ENCODE results near the gene DHFR.
A peak's percentile ranks its signal among the peaks of the same experiment; 100 is the strongest.
"Not testable (repeated sequence)": the region's sequence is repeated elsewhere in the genome, so short reads cannot be mapped to it uniquely, and the experiment has no call there.

Gene DHFR

DNA sequence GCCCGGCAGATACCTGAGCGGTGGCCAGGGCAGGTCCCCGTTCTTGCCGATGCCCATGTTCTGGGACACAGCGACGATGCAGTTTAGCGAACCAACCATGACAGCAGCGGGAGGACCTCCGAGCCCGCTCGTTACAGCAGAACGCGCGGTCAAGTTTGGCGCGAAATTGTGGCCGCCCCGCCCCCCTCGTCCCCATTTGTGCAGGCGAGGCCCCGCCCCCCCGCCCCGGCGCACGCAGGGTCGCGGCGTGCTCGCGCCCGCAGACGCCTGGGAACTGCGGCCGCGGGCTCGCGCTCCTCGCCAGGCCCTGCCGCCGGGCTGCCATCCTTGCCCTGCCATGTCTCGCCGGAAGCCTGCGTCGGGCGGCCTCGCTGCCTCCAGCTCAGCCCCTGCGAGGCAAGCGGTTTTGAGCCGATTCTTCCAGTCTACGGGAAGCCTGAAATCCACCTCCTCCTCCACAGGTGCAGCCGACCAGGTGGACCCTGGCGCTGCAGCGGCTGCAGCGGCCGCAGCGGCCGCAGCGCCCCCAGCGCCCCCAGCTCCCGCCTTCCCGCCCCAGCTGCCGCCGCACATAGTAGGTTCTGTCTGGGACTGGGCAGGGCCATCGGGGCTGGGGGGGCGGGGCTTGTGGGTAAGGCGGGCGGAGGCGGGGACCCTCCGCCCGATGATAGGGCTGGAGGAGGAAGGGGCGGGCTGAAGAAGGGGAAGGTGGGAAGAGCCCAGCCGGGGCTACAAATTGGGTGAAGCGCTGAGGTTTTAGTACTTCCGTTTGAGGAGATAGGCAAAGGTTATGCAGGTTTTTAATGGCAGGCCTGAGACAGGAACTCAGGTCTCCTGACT, at the start of gene DHFR, which contains the start of gene MSH3:
DHFR (minus strand) TSS at position 593 of the 840 bp plus-strand sequence; CDS start at position 99, 494 bp downstream.
MSH3 (plus strand) TSS at position 262 of the 840 bp plus-strand sequence; CDS start at position 338, 76 bp downstream.
- DNase-seq (ENCODE audit: low spot score): peak; percentile 95

DNA sequence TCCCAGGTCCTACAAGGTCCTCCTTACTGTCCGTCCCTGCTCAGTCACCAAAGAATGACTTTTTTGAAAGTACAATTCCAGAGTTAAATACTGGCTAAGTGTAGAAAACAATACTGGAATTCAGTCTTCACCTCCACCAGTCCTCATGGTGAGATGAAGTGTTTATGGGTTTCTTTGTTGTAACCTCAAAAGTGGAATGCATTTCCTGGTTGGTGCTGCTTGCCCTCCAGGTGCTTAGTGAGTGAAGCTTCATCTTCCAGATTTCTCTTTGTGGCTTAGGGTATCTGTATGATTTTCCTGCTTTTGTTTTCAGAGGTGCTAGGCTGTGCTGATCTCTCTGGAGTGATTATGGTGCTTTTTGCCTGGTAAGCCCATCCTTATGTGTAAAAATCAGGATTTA, 49.4 kb upstream of the DHFR start:
- no peak for DNase-seq (ENCODE audit: low spot score)

DNA sequence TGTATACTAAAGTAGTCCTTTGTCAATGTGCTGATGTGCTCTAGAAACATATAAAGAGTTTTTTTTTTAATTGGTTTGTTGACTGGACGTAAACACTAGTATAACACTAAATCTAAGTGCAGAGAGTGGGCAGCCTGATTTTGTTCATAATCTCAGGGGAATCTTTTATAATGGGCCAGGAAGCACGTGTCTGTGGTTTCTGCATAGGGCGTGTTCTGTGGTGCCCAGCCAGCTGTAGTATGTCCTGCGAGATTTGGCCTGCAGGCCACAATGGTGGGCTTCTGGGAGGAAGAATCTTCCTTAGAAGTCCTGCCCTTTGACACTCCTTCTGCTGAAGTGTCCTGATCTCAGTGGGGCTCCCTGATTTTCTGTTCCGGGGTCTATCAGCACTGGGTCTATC, 49.0 kb upstream of the DHFR start:
- no peak for DNase-seq (ENCODE audit: low spot score)

DNA sequence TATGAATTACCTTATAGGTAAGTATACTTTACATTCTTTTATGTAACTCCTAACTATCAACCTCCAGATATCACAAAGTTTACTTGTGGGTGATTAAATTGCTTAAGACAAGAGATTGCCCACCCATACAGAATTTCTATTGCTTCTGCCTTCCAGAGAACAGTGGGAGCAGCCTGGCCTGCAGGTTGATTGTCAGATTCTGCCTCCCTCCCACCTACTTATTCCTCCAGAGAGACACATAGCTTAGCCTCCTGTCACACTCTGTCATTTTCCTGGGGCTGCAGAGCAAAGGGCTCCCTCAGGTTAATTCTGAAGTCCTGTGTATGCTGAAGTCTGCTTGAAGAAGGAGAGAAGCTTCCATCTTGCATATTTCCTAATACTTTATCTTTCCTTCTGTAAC, 48.5 kb upstream of the DHFR start:
- no peak for DNase-seq (ENCODE audit: low spot score)

DNA sequence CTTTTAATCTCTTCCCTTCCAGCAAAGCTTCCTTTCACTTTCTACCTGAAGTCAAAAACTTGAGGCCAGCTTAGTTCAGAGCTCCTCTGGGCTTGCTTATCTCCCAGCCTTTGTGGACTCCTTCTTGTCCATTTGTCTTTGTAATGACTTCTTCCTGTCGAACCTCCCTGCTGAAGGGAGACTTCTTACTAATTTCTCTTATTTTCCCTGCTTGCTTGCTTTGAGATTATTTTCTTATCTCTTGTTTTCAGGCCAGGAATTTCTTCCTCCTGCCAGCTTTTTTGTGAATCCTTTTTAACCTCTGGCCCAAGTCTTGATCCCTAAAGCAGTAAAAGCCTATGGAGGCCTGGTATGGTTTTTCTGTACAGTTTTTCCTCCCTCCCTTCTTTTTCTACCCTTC, 46.8 kb upstream of the DHFR start:
- no peak for DNase-seq (ENCODE audit: low spot score)

DNA sequence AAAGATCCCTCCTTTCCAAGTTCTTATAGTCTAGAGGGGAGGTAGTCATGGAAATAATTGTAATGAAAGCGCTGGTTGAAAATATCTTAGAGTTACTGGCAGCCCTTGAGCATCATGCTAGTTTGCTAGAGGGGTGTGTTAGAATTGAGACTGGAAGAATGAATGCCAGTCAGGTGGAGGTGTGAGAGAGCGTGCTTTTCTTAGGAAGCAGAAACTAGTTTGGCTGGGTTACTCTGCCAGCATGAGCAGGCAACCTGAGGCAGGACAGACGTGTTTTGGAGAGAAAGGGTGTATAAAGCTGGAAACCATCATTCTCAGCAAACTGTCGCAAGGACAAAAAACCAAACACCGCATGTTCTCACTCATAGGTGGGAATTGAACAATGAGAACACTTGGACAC, 43.6 kb upstream of the DHFR start:
- no peak for DNase-seq (ENCODE audit: low spot score)

DNA sequence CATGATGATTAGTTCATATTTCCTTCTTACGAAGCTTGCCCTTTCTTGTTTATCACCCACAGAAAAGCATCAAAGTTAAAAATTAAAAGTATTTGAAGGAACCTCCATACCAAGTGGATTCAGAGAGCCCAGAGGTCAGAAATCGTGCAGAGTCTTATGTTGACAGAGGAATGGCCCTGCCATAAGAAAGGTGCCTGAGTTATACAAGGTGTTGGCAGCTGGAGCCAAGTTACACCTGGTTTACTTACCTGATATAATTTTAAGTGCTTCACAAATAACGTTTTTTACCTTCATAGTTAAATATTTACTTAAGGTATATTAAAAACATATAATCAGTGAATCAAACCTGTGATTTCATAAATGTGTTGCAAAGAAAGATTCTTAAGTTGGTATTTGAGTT, 42.3 kb upstream of the DHFR start:
- DNase-seq (ENCODE audit: low spot score): no peak

DNA sequence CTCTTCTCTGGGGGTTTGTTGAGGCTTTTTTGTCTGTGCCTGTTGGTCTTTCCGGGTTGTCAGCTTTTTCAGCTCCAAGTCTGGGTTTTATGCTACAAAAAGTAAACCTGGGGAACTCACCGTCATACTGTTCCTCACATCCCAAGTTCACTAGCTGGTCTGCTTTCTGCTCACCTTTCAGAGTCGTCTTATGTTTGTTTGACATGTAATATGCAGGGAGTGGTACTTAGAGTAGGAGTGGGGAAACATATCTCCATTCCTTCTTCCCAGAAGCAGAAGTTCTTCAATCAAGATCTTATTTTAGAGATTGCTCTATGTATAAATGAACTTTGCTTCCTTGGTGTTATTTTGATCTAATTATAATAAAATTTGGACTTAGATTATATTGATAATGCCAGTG, 41.7 kb upstream of the DHFR start:
- no peak for DNase-seq (ENCODE audit: low spot score)

DNA sequence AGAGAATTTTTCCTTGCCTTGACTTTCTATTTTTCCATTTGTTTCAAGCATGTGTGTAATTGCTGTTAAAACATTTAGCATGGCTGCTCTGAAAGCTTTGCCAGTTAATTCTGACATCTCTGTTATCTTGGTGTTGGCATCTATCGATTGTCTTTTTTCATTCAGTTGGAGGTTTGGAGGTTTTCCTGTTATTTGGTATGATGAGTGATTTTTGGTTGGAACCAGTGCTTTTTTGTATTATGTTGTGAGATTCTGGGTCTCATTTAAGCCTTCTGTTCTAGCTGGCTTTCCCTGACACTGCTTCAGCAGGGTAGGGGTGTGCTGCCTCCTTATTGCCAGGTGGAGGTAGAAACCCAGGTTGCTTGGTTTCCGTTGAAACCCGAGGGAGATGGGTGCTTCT, 40.9 kb upstream of the DHFR start:
- no peak for DNase-seq (ENCODE audit: low spot score)

DNA sequence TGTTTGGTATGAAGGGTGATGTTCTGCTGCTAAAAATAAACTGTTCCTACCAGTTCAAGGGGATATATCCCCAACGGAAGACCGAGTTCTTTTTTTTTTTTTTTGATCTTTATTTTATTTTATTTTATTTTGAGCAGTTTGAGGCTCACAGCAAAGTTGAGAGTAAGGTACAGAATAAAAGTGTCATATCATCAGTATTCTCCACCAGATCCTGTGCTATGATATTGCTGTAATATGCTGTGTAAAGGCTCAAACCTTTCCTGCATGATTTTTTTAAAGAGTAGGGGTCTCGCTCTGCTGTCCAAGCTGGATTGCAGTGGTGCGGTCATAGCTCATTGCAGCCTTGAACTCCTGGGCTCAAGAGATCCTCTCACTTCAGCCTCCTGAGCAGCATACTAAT, 34.8 kb upstream of the DHFR start:
- no peak for DNase-seq (ENCODE audit: low spot score)

DNA sequence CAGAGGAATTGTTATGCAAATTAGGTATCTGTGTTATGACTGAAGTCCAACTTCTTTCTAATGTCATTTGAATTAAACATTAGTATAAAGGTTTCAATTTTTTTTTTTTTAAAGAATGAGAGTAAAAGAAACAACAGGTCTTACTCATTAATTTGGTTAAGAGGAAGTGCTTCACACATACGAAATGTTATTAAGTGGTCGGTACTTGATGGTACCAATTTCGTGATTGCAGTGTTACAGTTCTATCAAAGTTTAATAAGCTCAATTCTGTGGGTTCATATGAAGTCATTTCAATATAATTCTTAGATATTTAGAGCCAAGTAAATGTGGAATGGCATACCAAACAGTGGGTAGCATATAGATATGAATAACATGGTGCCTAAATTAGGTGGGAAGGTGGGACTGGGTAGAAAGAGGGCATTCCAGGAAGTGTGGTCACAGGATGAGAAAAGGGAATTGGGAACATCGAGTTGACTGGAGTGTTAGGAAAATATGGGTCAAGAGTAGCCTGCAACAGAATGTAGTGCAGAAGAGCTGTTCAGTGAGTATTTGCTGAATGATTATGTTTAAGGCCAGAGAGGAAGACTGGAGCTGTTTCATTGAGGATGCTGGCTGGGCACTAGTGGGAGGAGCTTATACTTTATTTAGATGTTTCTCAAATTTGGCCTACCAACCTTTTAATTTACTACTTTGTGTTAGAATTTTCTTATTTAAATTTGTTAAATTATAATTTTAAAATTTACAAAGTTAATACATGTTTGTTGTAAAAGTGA, 34.1 kb upstream of the DHFR start:
- no peak for DNase-seq (ENCODE audit: low spot score)

DNA sequence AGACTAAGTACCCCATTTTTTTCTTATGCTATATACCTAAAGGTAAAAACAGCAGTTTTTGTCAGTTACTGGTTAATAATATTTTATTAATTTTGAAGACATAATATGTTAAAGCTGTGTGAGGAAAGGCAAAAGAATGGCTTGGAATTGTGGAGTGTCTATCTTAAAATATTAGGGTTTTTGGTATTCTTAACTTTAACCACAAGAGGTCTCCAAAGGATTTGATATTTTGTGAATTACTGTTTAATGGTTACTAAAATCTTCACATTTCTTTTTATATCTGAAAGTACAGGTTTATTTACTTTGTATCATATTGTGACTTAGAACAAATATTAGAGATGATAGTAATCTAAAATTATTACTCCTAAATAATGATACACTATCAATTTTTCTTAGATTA, 32.0 kb upstream of the DHFR start:
- peak; percentile 25 for DNase-seq (ENCODE audit: low spot score)

DNA sequence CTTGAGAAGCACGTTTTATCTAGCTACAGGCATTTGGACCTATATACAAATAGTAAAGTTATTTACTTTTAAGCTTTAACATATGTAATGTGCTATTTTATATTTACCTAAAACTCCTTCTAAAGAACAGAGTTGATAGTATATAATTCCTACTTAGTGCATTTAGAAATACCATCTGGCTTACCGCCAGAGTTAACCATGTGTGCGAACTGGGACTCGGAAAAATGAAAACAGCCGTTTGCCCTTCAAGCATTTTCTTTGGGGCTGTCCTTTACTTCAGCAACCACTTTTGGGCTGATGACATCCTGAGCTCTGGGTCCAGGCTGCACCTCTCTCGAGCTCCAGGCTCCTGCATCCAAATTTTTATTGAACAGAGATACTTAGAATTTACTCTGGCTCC, 21.9 kb upstream of the DHFR start:
- no peak for DNase-seq (ENCODE audit: low spot score)

DNA sequence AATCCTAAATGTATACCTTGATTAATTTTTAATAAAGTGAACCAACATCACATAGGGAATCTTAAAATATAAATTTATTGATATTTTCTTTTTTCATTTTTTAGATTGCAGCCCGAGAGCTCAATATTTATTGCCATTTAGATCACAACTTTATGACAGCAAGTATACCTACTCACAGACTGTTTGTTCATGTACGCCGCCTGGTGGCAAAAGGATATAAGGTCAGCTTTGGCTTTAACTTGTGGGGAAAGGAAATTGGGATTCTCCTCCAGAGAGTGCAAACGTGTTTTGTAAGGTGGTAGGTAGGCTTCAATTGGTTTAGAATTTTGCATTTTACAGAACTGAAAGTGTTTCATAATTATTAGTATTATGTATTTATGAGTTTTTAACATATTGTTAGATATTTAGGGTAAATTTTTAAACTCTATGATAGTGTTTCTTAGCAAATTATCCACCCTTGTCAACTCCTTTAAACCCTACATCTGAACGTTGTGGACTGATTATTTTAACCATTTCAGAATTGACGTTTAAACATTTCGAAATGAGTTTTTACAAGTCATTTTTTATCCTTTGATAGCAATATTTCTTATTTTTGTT, 17.5 kb upstream of the DHFR start:
- peak; percentile 73 for DNase-seq (ENCODE audit: low spot score)

DNA sequence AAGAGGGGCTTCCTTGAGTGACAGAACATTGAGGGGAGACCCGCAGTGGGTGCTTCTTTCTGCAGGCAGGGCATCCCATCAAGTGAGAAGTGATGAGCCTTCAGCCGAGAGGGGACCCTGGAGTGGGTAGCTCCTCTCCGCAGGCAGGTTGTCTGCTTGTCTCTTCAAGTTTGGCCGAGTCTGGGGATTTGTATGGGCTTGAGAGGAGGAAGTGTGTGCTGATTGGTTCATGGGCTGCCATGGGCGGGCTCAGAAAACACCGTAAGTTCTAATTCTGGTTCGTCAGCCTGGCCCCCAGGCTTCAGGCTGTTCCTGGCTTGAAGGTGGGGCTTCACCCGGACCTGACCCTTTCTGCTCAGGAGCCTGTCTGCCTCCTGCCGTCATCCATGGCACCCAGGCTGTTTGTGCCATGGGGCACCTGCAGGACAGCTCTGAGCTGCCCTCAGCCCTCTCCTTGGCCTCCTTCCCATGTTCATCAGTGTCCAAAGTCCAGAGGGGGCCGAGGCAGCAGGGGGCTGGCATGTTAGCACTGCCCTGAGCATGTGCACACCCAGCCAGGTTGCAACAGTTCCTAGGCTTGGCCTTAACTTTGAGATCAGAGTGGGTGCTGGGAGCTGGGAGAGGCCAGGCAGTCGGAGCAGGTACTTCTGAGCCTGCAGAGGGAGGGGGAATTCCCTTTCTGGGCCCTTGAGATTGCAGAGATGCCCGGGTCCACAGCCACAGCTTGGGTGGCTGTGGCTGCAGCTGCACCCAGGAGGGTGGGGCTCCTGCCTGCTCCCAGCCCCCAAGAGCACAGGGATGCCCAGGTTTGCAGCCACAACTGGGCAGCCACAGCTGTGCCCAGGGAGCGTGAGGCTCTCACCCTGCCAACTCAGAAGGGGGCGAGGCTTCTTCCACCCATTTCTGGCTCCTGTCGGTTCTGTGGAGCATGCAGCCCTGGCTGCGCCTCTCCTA, 13.5 kb upstream of the DHFR start:
- DNase-seq (ENCODE audit: low spot score): no peak

DNA sequence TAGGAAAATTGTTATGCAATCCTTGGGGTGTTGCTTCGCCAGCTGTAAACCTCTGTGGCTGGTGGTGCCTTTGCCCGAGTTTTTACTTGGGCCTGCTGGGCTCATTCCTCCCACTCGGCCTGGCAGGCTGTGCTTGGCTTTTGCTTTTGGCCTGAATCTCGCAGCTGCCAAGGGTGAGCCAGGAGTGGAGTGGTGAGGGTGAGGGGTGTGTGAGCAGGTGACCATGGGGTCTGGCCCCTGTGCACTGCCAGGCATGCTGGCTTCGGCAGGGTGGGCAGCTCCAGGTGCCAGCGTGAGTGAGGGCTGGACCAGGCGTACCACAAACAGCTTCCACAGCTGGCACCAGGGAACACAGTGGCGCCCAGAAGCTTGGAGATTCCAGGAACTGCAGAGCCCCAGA, 12.6 kb upstream of the DHFR start:
- no peak for DNase-seq (ENCODE audit: low spot score)

DNA sequence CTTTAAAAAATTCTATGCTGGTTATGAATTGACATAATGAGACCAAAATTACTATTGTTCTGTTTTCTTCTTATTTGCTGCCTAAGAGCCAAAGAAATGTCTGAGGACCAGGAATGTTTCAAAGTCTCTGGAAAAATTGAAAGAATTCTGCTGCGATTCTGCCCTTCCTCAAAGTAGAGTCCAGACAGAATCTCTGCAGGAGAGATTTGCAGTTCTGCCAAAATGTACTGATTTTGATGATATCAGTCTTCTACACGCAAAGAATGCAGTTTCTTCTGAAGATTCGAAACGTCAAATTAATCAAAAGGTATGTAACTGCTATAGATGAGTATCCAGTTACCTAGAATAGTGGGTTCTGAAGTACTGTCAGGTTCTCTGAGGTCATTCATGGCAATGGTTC, 10.3 kb upstream of the DHFR start:
- DNase-seq (ENCODE audit: low spot score): no peak

DNA sequence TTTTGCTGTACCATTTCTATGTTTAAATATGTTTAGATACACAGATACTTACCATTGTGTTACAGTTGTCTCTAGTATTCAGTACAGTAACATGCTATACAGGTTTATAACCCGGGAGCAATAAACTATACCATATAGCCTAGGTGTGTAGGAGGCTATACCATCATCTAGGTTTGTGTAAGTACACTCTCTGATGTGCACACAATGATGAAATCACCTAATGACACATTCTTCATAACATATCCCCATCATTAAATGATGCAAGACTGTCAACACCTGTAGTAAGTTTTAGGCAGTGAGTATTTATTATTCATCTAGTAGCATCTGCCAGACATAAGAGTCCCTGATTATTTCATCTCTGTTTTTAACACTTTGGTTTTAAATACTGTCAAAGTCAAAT, 7.3 kb upstream of the DHFR start:
- no peak for DNase-seq (ENCODE audit: low spot score)

DNA sequence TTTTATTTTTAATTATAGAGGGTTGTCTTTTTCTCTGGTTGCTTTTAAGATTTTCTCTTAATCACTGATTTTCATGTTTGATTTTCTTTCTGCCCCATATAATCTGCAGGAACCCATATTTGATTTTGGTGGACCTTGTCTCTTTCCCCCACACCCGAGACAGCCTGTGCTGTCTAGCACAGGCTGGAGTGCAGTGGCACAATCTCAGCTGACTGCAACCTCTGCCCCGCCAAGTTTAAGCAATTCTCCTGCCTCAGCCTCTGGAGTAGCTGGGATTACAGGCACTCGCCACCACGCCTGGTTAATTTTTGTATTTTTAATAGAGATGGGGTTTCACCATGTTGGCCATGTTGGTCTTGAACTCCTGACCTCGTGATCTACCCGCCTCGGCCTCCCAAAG, 5.9 kb upstream of the DHFR start:
- DNase-seq (ENCODE audit: low spot score): not testable (repeated sequence)

DNA sequence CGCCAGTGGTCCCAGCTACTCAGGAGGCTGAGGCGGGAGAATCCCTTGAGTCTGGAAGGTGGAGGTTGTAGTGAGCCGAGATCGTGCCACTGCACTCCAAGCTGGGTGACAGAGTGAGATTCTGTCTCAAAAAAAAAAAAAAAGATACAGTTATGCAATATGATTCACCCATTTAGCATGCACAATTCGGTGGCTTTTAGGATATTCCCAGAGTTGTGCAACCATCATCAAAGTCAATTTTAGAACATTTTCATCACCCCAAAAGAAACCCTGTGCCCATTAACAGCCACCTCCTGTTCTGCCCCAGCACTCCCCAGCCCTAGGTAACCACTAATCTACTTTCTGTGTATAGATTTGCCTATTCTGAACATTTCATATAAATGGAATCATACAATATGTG, 4.3 kb upstream of the DHFR start:
- DNase-seq (ENCODE audit: low spot score): peak; percentile 45

DNA sequence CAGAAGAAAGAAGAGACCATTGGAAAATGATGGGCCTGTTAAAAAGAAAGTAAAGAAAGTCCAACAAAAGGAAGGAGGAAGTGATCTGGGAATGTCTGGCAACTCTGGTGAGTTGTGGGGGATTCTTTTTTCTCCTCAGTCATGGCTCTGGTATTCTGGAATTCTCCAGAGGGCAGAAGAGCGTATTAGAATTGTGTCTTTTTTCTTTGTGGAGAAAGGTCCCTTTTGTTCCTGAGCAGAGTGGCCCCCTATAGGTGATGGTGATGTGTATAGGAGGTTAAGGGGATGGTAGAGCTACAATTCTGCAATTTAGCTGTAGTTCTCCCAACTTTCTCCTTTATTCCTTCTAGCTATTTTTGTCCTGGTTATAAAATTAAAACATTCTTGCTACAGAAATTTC, 1.6 kb upstream of the DHFR start:
- no peak for DNase-seq (ENCODE audit: low spot score)

DNA sequence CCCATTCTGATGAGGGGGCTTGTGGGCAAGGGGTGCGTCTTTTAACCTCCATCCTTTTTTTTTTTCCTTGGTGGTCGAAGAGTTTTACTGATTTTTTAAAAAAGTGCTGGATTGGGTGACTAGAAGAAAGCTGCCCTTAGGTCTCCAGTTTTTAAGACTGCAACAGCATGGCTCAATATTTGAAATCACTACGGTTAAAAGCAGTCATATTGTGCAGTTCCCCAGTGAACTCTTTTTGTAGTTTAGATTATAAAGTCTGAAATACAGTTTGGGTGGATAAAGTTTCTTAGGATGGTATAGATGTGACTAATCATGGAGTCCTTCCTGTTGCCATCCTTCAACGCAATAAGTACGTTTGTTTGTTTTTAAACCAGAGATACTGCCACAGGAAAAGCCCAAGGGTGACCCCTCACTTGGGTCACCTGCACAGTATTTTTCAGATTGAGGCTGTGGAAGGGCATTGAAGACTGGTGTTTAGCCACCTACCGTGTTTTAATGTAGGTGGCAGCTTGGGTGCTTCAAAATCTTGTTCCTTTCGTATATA, 520 bp upstream of the DHFR start:
- no peak for DNase-seq (ENCODE audit: low spot score)

All from AG08395 (cell line).